Measurements from ENCODE around the gene PNMA6E.

- no peak for TF ChIP-seq CTCF (IDR thresholded peaks at IDR 0.05)
- TF ChIP-seq POLR2AphosphoS5 (IDR thresholded peaks at IDR 0.05), result no peak
These were observed 48.3 kb downstream of the PNMA6E start for GRCh38 chrX:153352858-153353257.
